Brain pericyte (primary cell): ENCODE measurements around the gene MUC2.

Experiments
- DNase-seq: peaks from one replicate; pipeline ENCODE4 v3.0.0-alpha.2; 2012; ENCODE audit warnings: low read depth, low spot score

Gene MUC2

GRCh38 chr11:1036931-1037330 is 37.7 kb upstream of the MUC2 start:
- no peak for DNase-seq

- DNase-seq: no peak
These were observed 37.1 kb upstream of the MUC2 start for GRCh38 chr11:1037506-1038055.

- no peak for DNase-seq
These were observed 36.3 kb upstream of the MUC2 start for GRCh38 chr11:1038361-1038760.

GRCh38 chr11:1038921-1039320 is 35.8 kb upstream of the MUC2 start:
- DNase-seq: no peak

GRCh38 chr11:1039481-1040427 is 34.9 kb upstream of the MUC2 start:
- DNase-seq: no peak

DNA sequence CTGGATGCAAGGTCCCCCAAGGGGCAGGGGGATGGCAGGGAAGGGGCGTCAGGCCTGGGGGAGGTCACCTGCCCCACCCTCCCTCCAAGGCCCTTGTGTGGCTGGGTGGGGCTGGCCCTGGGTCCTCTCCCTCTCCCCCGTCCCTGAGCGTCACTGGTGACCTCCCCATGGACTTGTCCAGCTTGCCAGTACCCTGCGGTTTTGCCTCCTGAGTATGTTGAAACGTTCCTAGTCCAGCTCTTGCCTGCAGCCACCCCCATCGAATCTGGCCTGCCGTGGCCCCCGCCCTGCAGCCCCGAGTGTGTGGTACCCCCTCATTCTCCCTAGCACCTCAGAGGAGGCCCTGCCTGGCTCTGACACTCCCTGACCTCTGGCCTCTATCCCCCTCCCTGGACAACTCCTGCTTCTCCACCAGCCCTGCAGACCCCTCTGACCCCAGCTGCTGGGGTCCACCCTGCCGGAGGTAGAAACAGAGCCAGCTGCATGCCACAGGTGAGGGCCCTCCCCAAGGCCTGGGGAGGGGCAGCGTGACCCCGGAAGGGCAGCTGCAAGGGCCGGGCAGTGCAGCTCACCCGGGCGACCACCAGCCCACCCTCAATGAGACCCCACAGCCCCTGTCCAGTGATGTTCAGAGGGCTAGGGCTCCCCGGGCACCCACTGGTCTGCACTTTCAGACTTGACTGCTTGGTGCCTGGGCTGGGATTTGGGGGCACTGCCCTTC is 34.1 kb upstream of the MUC2 start:
- DNase-seq: no peak

DNA sequence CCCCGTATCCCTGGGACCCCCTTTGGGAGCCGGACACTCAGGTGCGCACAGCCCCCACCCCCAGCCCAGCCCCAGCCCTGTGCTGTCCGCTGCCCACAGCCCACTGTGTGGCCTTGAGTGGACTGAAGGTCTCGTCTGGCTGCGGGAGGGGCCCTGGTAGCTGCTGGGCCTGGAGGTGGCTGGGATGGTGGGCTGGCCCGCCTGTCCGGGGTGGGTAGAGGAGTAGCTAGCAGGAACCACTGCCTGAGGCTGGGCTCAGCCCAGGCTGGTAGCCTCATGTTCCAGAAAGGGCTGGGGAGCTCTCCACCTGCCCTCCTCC is 33.6 kb upstream of the MUC2 start:
- no peak for DNase-seq

DNA sequence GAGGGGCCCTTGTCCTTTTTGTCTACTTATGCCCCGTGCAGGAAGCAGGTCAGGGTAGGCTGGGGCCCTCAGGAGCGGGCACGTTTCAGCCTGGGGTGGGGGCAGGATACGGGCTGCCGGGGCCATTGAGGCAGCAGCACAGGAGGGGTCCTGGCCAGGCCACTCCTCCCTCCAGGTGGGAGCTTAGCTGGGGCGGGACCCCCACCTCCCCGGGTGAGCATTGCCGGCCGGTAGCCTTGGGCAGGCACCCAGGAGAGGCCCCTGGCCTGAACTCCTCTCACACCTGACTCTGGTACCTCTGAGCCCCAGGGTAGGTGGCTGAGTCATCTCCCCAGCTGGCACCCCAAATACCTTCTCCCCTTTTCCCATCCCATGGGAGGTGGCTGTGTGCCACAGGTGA is 33.2 kb upstream of the MUC2 start:
- DNase-seq: no peak

DNA sequence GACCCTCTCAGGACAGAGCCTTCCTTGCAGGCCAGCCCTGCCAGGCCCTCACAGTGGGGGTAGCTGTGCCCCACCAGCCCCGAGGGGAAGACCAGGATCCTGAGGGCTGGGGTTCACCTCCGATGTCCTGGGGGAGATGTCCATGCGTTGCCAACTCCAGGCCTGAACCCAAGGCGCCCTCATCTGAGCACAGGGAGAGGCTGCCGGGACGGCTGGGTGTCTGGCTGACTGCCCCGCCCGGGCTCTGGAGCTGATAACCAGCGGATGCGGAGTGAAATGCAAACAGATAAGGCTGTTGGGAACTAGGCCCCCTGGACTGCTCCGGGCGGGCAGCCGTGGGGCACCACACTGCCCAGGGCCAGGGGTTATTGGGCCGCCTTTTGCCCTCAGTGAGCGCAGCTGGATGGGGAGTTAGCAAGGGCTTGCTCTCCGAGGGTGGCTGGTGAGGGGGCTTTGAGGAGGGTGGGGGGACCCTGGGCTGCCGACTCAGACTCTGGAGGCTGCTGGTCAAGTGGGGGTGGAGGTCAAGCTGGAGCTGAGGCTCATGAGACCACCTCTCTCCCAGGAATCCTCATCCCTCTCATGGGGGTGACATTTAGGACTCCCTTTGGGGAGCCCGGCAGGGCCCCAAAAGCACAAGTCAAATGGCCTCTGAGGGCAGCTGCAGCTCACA is 32.6 kb upstream of the MUC2 start:
- no peak for DNase-seq

- no peak for DNase-seq
These were observed 31.8 kb upstream of the MUC2 start for GRCh38 chr11:1042626-1043562.

- DNase-seq: no peak
These were observed 31.0 kb upstream of the MUC2 start for GRCh38 chr11:1043563-1044096.

GRCh38 chr11:1044160-1044559 is 30.5 kb upstream of the MUC2 start:
- no peak for DNase-seq

DNA sequence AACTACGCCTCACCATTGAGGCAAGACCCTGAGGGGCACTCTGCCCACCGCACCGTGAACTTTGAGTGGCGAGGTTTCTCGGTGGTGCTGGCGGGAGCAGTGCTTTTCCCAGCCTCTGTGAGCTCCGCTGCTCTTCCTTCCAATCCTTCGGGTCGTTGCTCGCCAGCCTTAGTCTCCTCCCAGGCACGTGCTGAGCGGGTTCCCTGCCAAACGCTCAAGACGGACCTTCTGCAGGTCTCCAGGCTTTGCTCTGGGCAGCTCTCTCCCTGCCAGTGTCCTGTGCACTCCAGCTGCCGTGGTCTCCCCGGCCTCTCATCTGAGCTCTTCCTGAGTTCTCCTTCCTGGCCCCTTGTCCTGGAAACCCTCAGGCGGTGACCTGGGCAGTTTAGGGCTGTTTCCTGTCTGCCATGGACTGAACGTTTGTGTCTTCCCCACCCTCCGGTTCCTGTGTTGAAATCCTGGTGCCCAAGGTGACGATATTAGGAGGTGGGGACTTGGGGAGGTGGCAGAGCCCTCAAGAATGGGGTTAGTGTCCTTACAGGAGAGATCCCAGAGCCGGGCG is 27.0 kb upstream of the MUC2 start:
- DNase-seq: no peak

GRCh38 chr11:1048375-1049070 is 26.2 kb upstream of the MUC2 start:
- DNase-seq: no peak

- DNase-seq: no peak
These were observed 25.6 kb upstream of the MUC2 start for GRCh38 chr11:1049071-1049405.

DNA sequence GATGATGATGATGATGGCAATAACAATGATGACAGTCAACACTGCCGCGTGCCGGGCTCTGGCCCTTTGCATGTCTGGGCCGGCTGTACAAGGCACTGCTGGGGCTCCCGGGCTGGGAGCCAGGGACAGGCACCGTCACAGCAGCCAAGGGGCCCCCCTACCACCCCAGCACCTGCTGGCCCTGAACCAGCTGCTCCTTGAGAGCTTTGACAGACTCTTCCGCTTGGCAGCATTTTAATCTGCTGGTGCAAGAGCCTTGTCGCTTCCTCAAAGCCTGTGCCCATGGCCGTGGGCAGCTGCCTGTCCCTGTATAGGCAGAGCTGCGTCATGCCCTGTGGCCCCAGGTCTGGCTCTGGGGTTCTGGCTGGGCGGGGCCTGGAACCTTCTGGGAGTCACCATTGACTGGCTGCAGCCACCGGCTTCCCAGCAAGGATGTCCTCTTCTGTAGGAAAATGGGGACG is 25.2 kb upstream of the MUC2 start:
- no peak for DNase-seq

DNA sequence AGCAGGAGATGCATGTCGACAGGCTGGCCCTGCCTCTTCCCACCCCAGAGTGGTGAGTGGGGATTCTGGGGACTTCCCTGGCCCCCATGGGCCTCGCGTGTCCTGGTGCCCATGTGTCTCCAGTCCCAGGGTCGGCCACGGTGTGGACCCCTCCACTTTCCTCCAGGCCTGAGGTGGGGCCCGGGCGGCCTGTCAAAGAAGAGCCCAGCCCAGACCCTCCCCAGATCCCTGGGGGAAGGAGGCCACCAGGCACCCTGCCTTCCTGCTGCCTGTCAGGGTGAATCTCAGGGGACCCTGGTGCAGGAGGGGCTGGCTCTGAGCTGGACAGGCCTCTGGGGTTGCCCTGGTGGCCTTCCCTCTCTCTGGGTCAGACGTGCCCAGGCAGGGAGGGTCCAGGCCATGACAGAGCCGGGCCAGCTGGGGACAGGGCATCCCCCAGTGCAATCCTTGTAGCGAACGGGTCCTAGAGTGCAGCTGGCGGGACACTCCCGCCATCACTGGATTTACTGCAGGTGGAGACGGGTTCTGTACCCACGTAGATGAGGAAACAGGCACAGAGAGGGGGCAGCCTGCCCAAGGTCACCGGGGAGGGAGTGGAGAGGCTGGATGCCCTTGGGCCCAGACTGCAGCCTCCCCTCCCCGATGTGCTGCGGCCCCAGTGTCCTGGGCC is 24.6 kb upstream of the MUC2 start:
- no peak for DNase-seq

DNA sequence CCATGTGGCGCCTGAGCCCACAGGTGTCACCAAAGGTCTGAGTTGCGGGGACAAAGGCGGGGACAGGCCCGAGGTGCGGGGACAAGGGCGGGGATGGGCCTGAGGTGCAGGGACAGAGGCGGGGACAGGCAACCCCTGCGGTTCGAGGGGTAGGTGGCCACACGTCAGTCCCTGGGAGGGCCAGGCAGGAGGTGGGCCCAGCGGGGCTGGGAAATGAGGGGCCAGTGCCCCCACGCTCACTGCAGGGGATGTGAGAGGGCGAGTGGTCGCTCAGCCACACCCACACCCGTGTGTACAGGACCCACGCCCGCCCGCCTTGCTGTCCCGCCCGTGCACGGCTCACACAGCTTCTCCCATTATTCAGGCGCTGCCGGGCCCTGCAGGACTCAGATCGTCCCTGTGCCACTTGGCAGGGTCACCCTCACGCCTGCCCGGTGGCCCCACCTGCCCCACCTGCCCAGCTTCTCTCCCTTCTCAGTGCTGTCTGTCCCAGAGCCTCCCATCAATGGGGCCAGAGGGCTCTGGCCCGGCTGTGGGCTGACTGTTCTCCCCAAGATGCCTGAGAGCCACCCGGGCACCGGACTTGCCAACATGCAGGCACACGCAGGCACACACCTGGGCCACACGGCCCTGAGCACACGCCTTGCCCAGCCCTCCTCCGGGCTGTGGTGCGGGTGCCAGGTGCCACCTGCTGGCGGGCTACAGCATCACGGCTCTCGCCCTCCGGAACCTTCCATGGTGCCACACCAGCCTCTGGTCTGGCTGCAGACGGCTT is 23.9 kb upstream of the MUC2 start:
- DNase-seq: no peak
